Putamen (tissue), 1 donor: Measurements from ENCODE around the gene ZBTB21.
"Not testable (repeated sequence)": the region's sequence is repeated elsewhere in the genome, so short reads cannot be mapped to it uniquely, and the experiment has no call there.

ENCODE experiments used
- DNase-seq: peaks from one replicate; pipeline ENCODE4 v3.0.0-alpha.2; 2016; ENCODE audit warnings: low spot score

The ZBTB21 gene

GRCh38 chr21:42019101-42019605 is 9.0 kb upstream of the ZBTB21 start:
- DNase-seq, result no peak

- DNase-seq, result no peak
Observed at GRCh38 chr21:42017022-42017421, 6.9 kb upstream of the ZBTB21 start.

DNA sequence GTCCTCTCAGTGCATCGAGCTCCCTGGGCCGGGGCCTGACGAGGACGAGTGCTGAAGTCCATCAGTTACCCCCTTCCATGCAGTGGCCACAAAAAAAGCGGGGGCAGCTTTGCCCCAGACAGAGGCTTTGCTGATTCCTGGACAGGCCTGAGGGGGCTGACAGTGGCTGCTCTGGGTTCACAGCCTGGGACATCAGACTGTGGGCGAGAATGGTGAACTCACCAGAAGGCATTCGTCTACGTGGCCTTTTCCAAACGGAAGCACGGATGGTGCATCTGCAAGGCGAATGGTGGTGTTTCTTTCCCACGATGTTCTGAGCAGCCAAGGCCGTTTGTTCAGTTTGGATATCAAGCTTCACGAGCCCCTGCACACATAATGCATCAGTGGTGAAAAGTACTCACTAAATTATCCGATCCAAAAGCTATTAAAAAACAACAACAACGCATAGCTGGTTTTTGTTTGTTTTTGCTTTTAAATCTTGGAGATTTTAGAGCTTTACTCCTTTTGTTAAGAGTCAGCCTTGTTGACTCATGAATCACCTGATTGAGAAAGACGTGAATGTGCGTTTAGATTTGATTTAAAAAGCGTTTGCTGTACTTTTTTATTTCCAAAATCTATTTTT is 6.3 kb upstream of the ZBTB21 start:
- DNase-seq, result no peak

DNA sequence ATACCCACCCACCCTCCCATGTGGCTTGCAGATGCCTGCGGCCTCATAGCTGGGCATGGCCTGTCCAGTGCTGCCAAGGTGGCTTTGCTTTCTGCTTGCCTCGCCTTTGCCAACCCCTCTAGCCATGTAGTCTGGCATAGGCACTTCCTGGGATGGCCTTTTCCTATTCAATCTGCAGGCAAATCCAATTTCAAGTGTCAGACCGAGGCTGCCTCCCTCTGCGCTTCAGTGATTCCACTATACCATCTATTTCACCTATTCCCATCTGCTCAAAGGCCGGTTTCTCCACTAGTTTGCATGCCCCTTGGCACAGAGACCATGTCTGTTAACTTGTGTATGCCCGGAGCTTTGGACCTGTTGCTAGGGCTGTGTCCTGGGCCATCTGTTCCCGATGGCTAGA is 3.8 kb upstream of the ZBTB21 start:
- no peak for DNase-seq

DNA sequence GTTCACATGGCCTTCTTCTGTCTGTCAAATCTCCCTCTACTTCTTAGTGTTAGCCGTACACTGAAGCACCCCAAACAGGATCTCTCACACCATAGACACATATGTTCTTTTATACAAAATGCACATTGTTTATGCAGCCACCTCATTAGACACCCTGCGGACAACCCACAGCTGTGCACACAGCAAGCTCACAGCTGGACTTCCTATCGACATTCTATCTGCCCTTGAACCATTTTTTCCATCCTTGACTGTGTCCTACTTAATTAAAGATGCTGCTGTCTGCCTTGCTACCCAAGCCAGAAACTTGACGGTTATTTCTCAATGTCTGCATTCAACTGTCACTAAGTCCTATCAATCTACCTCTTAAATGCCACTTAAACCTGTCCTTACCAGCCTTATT is 3.2 kb upstream of the ZBTB21 start:
- DNase-seq, result no peak

- DNase-seq, result no peak
Observed at GRCh38 chr21:42012763-42013329, 2.7 kb upstream of the ZBTB21 start.

GRCh38 chr21:42012344-42012743 is 2.2 kb upstream of the ZBTB21 start:
- no peak for DNase-seq

GRCh38 chr21:42010507-42011495 is 641 bp upstream of the ZBTB21 start:
- DNase-seq, result no peak

DNA sequence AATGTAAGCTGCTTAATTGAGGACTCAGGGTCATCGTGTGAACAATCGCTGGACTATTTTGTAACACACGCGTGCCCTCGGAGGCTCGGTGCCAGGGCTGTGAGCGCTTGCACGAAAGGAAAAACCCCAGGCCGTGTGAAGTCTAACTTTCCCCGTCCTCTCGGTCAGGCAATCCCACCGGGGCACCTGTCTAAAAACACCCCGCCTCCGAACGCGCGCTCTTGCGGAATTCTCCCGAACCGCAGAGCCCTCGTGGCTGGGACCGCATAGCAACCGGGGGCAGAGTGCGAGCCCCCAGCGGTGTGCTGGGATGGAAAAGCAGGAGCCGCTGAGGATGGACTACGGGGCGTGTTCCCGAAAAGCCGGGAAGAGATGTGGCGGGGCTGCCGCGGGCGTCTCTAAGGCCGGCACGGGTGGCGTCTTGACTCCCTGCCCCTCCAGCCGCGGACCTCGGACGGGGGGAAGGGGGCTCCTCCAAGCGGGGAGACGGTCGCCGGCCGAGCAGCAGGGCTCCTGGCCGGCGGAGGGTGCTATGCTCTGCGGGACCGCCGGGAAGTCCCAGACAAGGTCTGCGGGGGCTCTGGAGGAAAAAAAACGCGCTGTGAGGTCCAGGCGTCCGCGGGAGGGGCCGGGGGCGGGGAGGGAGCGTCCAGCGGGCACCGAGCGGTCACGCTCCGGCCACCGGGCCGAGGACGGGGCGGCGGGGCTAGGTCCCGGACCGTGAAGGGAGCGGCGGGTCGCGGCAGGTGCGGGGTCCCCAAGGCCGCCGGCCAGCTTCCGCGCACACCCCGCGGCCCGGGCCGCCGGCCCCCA is 936 bp downstream of the ZBTB21 start:
- peak; percentile 38 for DNase-seq

DNA sequence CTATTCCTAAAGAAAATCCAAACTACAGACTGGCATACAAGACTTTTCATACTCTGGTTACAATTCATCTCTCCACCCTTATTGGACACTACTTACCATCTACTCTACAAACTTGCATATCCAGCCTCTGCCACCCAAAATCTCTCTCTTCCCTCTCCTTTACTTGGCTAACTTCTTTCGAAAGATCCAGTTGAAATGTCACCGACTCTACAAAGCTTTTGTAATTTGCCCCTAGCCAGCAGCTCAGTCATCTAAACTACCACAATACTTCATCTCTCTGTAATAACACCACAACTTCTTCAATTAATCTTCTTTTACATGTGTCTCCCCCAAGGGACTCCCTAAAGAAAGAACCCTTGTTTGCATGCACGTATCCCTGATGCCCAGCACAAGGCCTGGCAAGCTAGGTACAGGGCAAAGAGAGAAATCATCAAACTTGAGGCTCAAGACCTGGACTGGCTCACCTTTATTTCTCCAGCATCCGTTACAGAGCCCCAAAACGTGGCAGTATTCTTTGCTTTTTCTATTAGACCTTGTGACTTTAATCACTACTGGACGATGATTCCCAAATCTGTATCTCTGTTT is 2.7 kb downstream of the ZBTB21 start:
- no peak for DNase-seq

- no peak for DNase-seq
Observed at GRCh38 chr21:42006765-42007164, 3.4 kb downstream of the ZBTB21 start.

- no peak for DNase-seq
Observed at GRCh38 chr21:42004406-42005199, 5.6 kb downstream of the ZBTB21 start.

GRCh38 chr21:42003051-42003461 is 7.1 kb downstream of the ZBTB21 start:
- no peak for DNase-seq

DNA sequence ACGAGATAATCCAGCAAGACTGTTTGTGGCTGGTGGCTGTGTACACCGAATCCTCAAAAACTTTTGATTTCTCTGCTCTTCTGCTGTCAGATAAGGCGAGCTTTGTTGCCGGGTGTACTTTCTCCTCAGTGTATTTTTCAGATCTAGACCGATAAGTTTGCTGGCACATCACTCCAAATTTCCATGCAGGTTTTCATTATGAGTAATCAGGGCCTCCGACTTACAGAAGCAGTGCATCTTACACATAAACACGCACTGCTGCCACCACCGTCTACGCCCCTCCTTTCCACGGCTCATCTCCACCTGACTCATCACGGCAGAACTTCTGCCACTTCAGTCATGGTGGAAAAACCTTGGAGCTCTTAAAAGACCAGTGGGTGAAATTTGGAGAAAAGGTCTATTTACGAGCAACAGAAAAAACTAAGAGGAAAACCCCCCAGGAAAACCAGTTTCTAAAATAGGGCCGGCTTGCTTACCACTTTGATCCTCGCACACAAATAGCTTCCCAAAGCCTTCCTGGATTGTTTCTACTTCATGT is 7.7 kb downstream of the ZBTB21 start:
- peak; percentile 43 for DNase-seq

- no peak for DNase-seq
Observed at GRCh38 chr21:42001781-42002180, 8.4 kb downstream of the ZBTB21 start.

DNA sequence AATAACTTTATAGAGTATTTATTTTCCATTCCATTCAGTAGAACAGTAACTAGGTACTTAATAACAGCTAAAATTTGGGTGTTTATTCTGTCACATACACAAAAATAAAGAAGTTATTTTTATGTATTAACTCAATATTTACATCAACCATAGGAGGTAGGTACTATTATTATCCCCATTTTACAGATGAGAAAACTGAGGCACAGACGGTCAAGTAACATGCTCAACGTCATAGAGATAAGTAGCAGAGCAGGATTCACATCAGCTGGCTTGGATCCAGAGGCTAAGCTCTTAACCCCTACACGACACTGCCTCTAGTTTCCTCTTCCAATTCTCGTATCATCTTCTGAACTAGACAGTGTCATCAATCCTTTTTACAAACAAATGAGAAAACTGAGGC is 9.3 kb downstream of the ZBTB21 start:
- no peak for DNase-seq

GRCh38 chr21:41997657-41998056 is 12.5 kb downstream of the ZBTB21 start:
- no peak for DNase-seq

GRCh38 chr21:41995577-41995976 is 14.6 kb downstream of the ZBTB21 start:
- no peak for DNase-seq

DNA sequence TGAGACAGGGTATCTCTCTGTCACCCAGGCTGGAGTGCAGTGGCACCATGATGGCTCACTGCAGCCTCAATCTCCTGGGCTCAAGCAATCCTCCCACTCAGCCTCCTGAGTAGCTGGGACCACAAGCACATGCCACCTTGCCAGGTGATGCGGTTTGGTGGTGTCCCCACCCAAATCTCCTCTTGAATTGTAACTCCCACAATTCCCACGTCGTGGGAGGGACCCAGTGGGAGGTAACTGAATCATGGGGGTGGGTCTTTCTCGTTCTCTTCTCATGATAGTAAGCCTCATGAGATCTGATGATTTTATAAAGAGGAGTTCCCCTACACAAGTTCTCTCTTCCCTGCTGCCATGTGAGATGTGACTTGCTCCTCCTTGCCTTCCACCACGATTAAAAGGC is 15.5 kb downstream of the ZBTB21 start:
- DNase-seq, result not testable (repeated sequence)

- no peak for DNase-seq
Observed at GRCh38 chr21:41993744-41994143, 16.4 kb downstream of the ZBTB21 start.
